Adrenal gland (tissue), 12 donors: ENCODE data around the gene RPRD1B. TPM values are rescaled to one million over a fixed set of nuclear protein-coding genes. Genes with fewer than 3 reads are reported as not detected.

ENCODE experiments used
- DNase-seq, 7 donors: peaks; one replicate each; pipeline ENCODE4 v3.0.0-alpha.2; 2019 to 2020
- H3K27ac ChIP-seq, 5 donors: fragments of 200-600 bp; sonication (generic) in 4 of 5; 1 replicate in 3 of 5; 2 replicates in 2 of 5; pipeline versions ENCODE4 v1.5.1 to v1.8.0; 2016 to 2020; ENCODE audit warnings: mild to moderate bottlenecking in 1 of 5
- H3K27me3 ChIP-seq: fragments of 200-600 bp; 2 replicates; pipeline ENCODE4 v1.8.0; 2021
- H3K36me3 ChIP-seq, 2 donors: fragments of 200-600 bp; replicated peaks in 1 of 2; 1 replicate in 1 of 2; 2 replicates in 1 of 2; pipeline versions ENCODE4 v1.5.1 to v1.8.0; 2018 to 2022
- H3K4me1 ChIP-seq, 2 donors: fragments of 200-600 bp; replicated peaks in 1 of 2; 1 replicate in 1 of 2; 2 replicates in 1 of 2; pipeline versions ENCODE4 v1.5.1 to v1.8.0; 2018 to 2021
- H3K4me3 ChIP-seq, 4 donors: fragments of 200-600 bp; sonication (generic) in 3 of 4; one replicate each; pipeline ENCODE4 v1.5.1; 2016 to 2018
- H3K9me3 ChIP-seq, 3 donors: fragments of 200-600 bp; sonication (generic) in 1 of 3; replicated peaks in 1 of 3; 1 replicate in 2 of 3; 2 replicates in 1 of 3; pipeline versions ENCODE4 v1.5.1 to v1.8.0; 2016 to 2021
- CTCF ChIP-seq, 6 experiments: fragments of 450-650 bp in 4 of 6; fragments of 200-600 bp in 2 of 6; sonication (generic) in 1 of 6; IDR thresholded peaks; 1 replicate in 5 of 6; 2 replicates in 1 of 6; pipeline versions ENCODE4 v1.5.1 to v1.8.0; 2016 to 2021; ENCODE audit warnings: antibody characterized with exemption in 6 of 6, mild to moderate bottlenecking in 2 of 6, moderate library complexity in 1 of 6
- POLR2A ChIP-seq, 2 donors: fragments of 450-650 bp; IDR thresholded peaks; one replicate each; pipeline ENCODE4 v1.6.1; 2017; ENCODE audit warnings: antibody characterized with exemption in 2 of 2, mild to moderate bottlenecking in 2 of 2, moderate library complexity in 1 of 2
- WGBS, 4 donors: extraction: QIAGEN DNeasy Blood & Tissue Kit in 2 of 4; methylation state at CpG; one replicate each; pipeline versions ENCODE4 v1.1.5 to v1.1.7; 2013 to 2017; 5-methylcytosine and 5-hydroxymethylcytosine counted together
- intact Hi-C, 2 donors: fragments of 100-400 bp; cut with DNase I; formaldehyde crosslinking; loops; one replicate each; pipeline versions ENCODE4 v1.14.1 to v1.15.0; 2022 to 2023
- polyA plus RNA-seq, 3 donors: library from polyadenylated mRNA; stranded (reverse); fragments of 200-250 nt in 2 of 3; fragments of 350-450 nt in 1 of 3; fragmentation: Illumina TruSeq in 1 of 3; extraction: RNeasy Lipid Tissue Mini Kit (QIAGEN cat#74804) in 1 of 3; gene quantifications; one replicate each; pipeline ENCODE4 v1.2.3, GENCODE V29; 2013 to 2014
- total RNA-seq, 9 donors: library from RNA; depleted of rRNA in 4 of 9; stranded (reverse); fragments of >200 nt in 4 of 9; fragments of 120-200 nt in 1 of 9; fragmentation: NEBNext Ultra II Directional in 1 of 9; extraction: Animal tissue kit (Norgen Biotek cat#: 25700) in 1 of 9; gene quantifications; one replicate each; pipeline versions ENCODE4 v1.1.0 to v1.2.4, GENCODE V29; 2013 to 2023
- donor health status: healthy with polysubstance abuse.
- donor health status: Bipolar disorder and iron deficiency.
- donor health status: DM: yes; HTN: yes; CAD: no.
- donor health status: DM: no; HTN: no; CAD: no.
- donor health status: DM: no; HTN: no; CAD: no.
- donor health status: DM: yes; HTN: yes; CAD: no.

Gene RPRD1B
- total and polyA plus RNA-seq, 12 donors, result 5.9 to 36.4 (median 27.1) TPM

GRCh38 chr20:38108986-38109541 lies 75.5 kb downstream of the RPRD1B start:
- peaks cover 17 to 35% of the 10 kb centered on the region in 2 donors for H3K4me1 ChIP-seq
- no peaks in the 10 kb centered on the region for H3K9me3 ChIP-seq
- DNase-seq, result peak in 4 of 7 donors; percentile 18 to 78 (median 47)
- WGBS, 4 donors, result 56 to 86% (median 76%) methylated on average over 3 of the region's 3 CpGs
- TF ChIP-seq POLR2A (IDR thresholded peaks at IDR 0.05) (no peak), CTCF (IDR thresholded peaks at IDR 0.05) (no peak)
- intact Hi-C loops, result no loop called here
- no peak overlapping the region for H3K4me3 ChIP-seq
- no peaks in the 10 kb centered on the region for H3K27me3 ChIP-seq
- no peaks in the 10 kb centered on the region for H3K36me3 ChIP-seq
- H3K27ac ChIP-seq, result peak overlapping the region in 4 of 5 donors; percentile 42 to 84 (median 58)

- H3K36me3 ChIP-seq, result no peaks in the 10 kb centered on the region
- peaks cover 17 to 36% of the 10 kb centered on the region in 2 donors for H3K4me1 ChIP-seq
- H3K27me3 ChIP-seq, result no peaks in the 10 kb centered on the region
- TF ChIP-seq CTCF (IDR thresholded peaks at IDR 0.05) (no peak), POLR2A (IDR thresholded peaks at IDR 0.05) (no peak)
- WGBS, 4 donors, result 49 to 60% (median 55%) methylated on average over 8 of the region's 8 CpGs
- intact Hi-C loops, result no loop called here
- DNase-seq, result peak; percentile 67 to 86 (median 84)
- no peaks in the 10 kb centered on the region for H3K9me3 ChIP-seq
- no peak overlapping the region for H3K4me3 ChIP-seq
- peak overlapping the region in 4 of 5 donors; percentile 11 to 84 (median 58) for H3K27ac ChIP-seq
Measured at GRCh38 chr20:38109591-38110524, 76.3 kb downstream of the RPRD1B start.

- DNase-seq, result peak in 2 of 7 donors; percentile 27 to 48
- intact Hi-C loops, result no loop called here
- peaks cover 17 to 36% of the 10 kb centered on the region in 2 donors for H3K4me1 ChIP-seq
- H3K4me3 ChIP-seq, result no peak overlapping the region
- peak overlapping the region in 3 of 5 donors; percentile 48 to 84 (median 67) for H3K27ac ChIP-seq
- no peaks in the 10 kb centered on the region for H3K9me3 ChIP-seq
- no peaks in the 10 kb centered on the region for H3K36me3 ChIP-seq
- H3K27me3 ChIP-seq, result no peaks in the 10 kb centered on the region
- 93 to 97% (median 96%) methylated on average over 8 of the region's 8 CpGs for WGBS, 4 donors
- TF ChIP-seq CTCF (IDR thresholded peaks at IDR 0.05) (no peak), POLR2A (IDR thresholded peaks at IDR 0.05) (no peak)
Measured at GRCh38 chr20:38110525-38111178, 77.1 kb downstream of the RPRD1B start.
